ENCODE data around the gene DTD2. TPM values are rescaled to one million over a fixed set of nuclear protein-coding genes. Genes with fewer than 3 reads are reported as not detected.

Gene DTD2
- total RNA-seq, 1 experiment from 2014 or later, result 25.3 TPM

DNA sequence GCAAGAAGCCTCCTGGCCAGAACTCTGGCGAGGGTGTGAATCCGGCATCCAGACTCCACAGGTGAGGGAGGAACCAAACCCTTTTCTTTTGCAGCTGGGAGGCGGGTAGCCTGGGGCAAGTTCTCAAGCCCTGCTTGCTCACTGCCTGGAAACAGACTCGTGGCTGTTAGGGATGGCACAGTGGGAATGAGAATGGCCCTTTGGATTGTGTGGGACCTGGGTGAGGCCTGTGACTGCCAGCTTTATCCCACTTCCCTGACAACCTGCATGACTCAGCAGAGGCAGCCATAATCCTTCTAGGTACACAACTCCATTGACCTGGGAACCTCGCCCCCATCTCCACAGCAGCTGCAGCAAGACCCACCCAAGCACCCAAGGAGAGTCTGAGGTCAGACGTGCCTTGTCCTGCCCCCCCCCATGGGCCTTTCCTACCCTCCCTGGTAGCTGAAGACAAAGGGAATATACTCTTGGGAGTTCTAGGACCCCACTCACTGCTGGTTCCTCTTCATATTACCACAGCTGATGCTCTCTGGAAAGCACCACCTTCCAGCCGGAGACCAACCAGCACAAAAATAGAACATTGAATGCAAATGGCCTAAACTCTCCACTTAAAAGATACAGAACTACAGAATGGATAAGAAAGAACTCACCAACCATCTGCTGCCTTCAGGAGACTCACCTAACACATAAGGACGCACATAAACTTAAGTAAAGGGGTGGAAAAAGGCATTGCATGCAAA is 35.6 kb upstream of the DTD2 start:
- Histone ChIP-seq H3K36me3 (ENCODE audit: insufficient read depth, low read length, poor library complexity, severe bottlenecking) (no peaks in the 10 kb centered on the region), H3K9me3 (ENCODE audit: low read depth, low read length, poor library complexity, severe bottlenecking) (no peaks in the 10 kb centered on the region), H3K27ac (ENCODE audit: low read depth, low read length, poor library complexity, severe bottlenecking) (no peak overlapping the region), H3K4me3 (ENCODE audit: low read depth, low read length, poor library complexity, severe bottlenecking) (no peak overlapping the region), H3K27me3 (replicated peaks; ENCODE audit: insufficient read depth, low read depth, low read length, poor library complexity) (no peaks in the 10 kb centered on the region), H3K4me1 (ENCODE audit: insufficient read depth, low read length, poor library complexity, severe bottlenecking) (no peaks in the 10 kb centered on the region)
- CTCF ChIA-PET, result no interaction called here
- BruUV-seq (replicated peaks), result no TSS peak
- POLR2A ChIA-PET (ENCODE audit: low non-redundant PET), result no interaction called here
- no peak for TF ChIP-seq CTCF (conservative IDR thresholded peaks at IDR 0.05; ENCODE audit: low read depth, low read length)
- no peak for TF ChIP-seq EZH2 (IDR thresholded peaks at IDR 0.05; ENCODE audit: borderline replicate concordance, low read depth, low read length, poor library complexity, severe bottlenecking)
- DNase-seq (ENCODE audit: low spot score), result no peak
- intact Hi-C loops (cut with micrococcal nuclease; ENCODE audit: unreplicated experiment), result no loop called here

GRCh38 chr14:31489691-31490090 is 32.4 kb upstream of the DTD2 start:
- H3K27me3 ChIP-seq (replicated peaks; ENCODE audit: insufficient read depth, low read depth, low read length, poor library complexity), result no peaks in the 10 kb centered on the region
- no peaks in the 10 kb centered on the region for H3K9me3 ChIP-seq (ENCODE audit: low read depth, low read length, poor library complexity, severe bottlenecking)
- H3K27ac ChIP-seq (ENCODE audit: low read depth, low read length, poor library complexity, severe bottlenecking), result no peak overlapping the region
- TF ChIP-seq EZH2 (IDR thresholded peaks at IDR 0.05; ENCODE audit: borderline replicate concordance, low read depth, low read length, poor library complexity, severe bottlenecking) (no peak), CTCF (conservative IDR thresholded peaks at IDR 0.05; ENCODE audit: low read depth, low read length) (no peak)
- CTCF ChIA-PET, result no interaction called here
- no TSS peak for BruUV-seq (replicated peaks)
- POLR2A ChIA-PET (ENCODE audit: low non-redundant PET), result no interaction called here
- H3K4me1 ChIP-seq (ENCODE audit: insufficient read depth, low read length, poor library complexity, severe bottlenecking), result no peaks in the 10 kb centered on the region
- H3K4me3 ChIP-seq (ENCODE audit: low read depth, low read length, poor library complexity, severe bottlenecking), result no peak overlapping the region
- no peak for DNase-seq (ENCODE audit: low spot score)
- no peaks in the 10 kb centered on the region for H3K36me3 ChIP-seq (ENCODE audit: insufficient read depth, low read length, poor library complexity, severe bottlenecking)
- intact Hi-C loops (cut with micrococcal nuclease; ENCODE audit: unreplicated experiment), result no loop called here

GRCh38 chr14:31487886-31488285 is 30.6 kb upstream of the DTD2 start, which contains the start of gene GPR33:
TSS of gene GPR33 (minus strand) at chr14:31488039. CDS start at chr14:31483965, 4,074 bp downstream.
- DNase-seq (ENCODE audit: low spot score), result no peak
- no peaks in the 10 kb centered on the region for H3K9me3 ChIP-seq (ENCODE audit: low read depth, low read length, poor library complexity, severe bottlenecking)
- POLR2A ChIA-PET (ENCODE audit: low non-redundant PET), result no interaction called here
- no peaks in the 10 kb centered on the region for H3K36me3 ChIP-seq (ENCODE audit: insufficient read depth, low read length, poor library complexity, severe bottlenecking)
- no peaks in the 10 kb centered on the region for H3K27me3 ChIP-seq (replicated peaks; ENCODE audit: insufficient read depth, low read depth, low read length, poor library complexity)
- no peak within 1 kb of the TSS for H3K4me3 ChIP-seq (ENCODE audit: low read depth, low read length, poor library complexity, severe bottlenecking)
- intact Hi-C loops (cut with micrococcal nuclease; ENCODE audit: unreplicated experiment), result no loop called here
- CTCF ChIA-PET, result no interaction called here
- TF ChIP-seq CTCF (conservative IDR thresholded peaks at IDR 0.05; ENCODE audit: low read depth, low read length), result no peak
- TF ChIP-seq EZH2 (IDR thresholded peaks at IDR 0.05; ENCODE audit: borderline replicate concordance, low read depth, low read length, poor library complexity, severe bottlenecking), result no peak
- H3K4me1 ChIP-seq (ENCODE audit: insufficient read depth, low read length, poor library complexity, severe bottlenecking), result no peaks in the 10 kb centered on the region
- BruUV-seq (replicated peaks), result no TSS peak
- H3K27ac ChIP-seq (ENCODE audit: low read depth, low read length, poor library complexity, severe bottlenecking), result no peak within 1 kb of the TSS

Measured in A673 (cell line).